HG03159 (cell line): ENCODE data around the gene TAX1BP1.

Experiments
- ATAC-seq: cut with Tn5 transposase; IDR thresholded peaks from one replicate; pipeline ENCODE4 v1.9.1; 2021; ENCODE audit warnings: mild to moderate bottlenecking, moderate library complexity; ENCODE audit not compliant: unreplicated experiment

TAX1BP1 gene

GRCh38 chr7:27739909-27740448 is at the start of gene TAX1BP1:
Gene TAX1BP1 (plus strand): TSS chr7:27740162. CDS start chr7:27748525, 8,363 bp downstream.
- peak; percentile 96 for ATAC-seq

GRCh38 chr7:27690649-27691048 is 49.3 kb upstream of the TAX1BP1 start:
- ATAC-seq, result no peak

GRCh38 chr7:27693794-27694193 is 46.2 kb upstream of the TAX1BP1 start:
- ATAC-seq, result no peak

GRCh38 chr7:27695096-27695495 is 44.9 kb upstream of the TAX1BP1 start:
- no peak for ATAC-seq

- ATAC-seq, result no peak
Measured at GRCh38 chr7:27697861-27698430, 42.0 kb upstream of the TAX1BP1 start.

GRCh38 chr7:27699751-27700150 is 40.2 kb upstream of the TAX1BP1 start:
- ATAC-seq, result no peak

- ATAC-seq, result no peak
Measured at GRCh38 chr7:27700501-27700900, 39.5 kb upstream of the TAX1BP1 start.

- ATAC-seq, result no peak
Measured at GRCh38 chr7:27703181-27703580, 36.8 kb upstream of the TAX1BP1 start.

- no peak for ATAC-seq
Measured at GRCh38 chr7:27704422-27705199, 35.4 kb upstream of the TAX1BP1 start.

- no peak for ATAC-seq
Measured at GRCh38 chr7:27705200-27705594, 34.8 kb upstream of the TAX1BP1 start.

GRCh38 chr7:27708485-27708884 is 31.5 kb upstream of the TAX1BP1 start:
- no peak for ATAC-seq

GRCh38 chr7:27709137-27710075 is 30.6 kb upstream of the TAX1BP1 start:
- ATAC-seq, result no peak

GRCh38 chr7:27712217-27712616 is 27.7 kb upstream of the TAX1BP1 start:
- ATAC-seq, result no peak

- ATAC-seq, result no peak
Measured at GRCh38 chr7:27714831-27715444, 25.0 kb upstream of the TAX1BP1 start.

GRCh38 chr7:27723085-27723484 is 16.9 kb upstream of the TAX1BP1 start:
- ATAC-seq, result no peak

GRCh38 chr7:27727058-27727457 is 12.9 kb upstream of the TAX1BP1 start:
- ATAC-seq, result no peak

GRCh38 chr7:27730112-27730511 is 9.8 kb upstream of the TAX1BP1 start:
- no peak for ATAC-seq

GRCh38 chr7:27734583-27734982 is 5.4 kb upstream of the TAX1BP1 start:
- no peak for ATAC-seq

- no peak for ATAC-seq
Measured at GRCh38 chr7:27735165-27735564, 4.8 kb upstream of the TAX1BP1 start.

GRCh38 chr7:27735831-27736230 is 4.1 kb upstream of the TAX1BP1 start:
- no peak for ATAC-seq

GRCh38 chr7:27737178-27737577 is 2.8 kb upstream of the TAX1BP1 start:
- no peak for ATAC-seq
